Measurements from ENCODE around the gene PRKCE. TPM values are rescaled to one million over a fixed set of nuclear protein-coding genes. Genes with fewer than 3 reads are reported as not detected.

The PRKCE gene
- total RNA-seq, 2 experiments from 2014 or later: 15.4 to 16.2 TPM

GRCh38 chr2:46076875-46077274 lies 425.4 kb downstream of the PRKCE start:
- POLR2A ChIA-PET: no interaction called here
- Mint-ChIP-seq H3K9me3 (ENCODE audit: insufficient read depth) (no peaks in the 10 kb centered on the region), H3K27ac (no peak overlapping the region), H3K4me1 (ENCODE audit: low read depth) (peaks cover 6% of the 10 kb centered on the region), H3K36me3 (ENCODE audit: low read depth) (no peaks in the 10 kb centered on the region), H3K27me3 (ENCODE audit: low read depth) (no peaks in the 10 kb centered on the region), H3K4me3 (no peak overlapping the region)
- ATAC-seq: no peak
- no peak for DNase-seq
- CTCF ChIA-PET: no interaction called here

- H3K36me3 Mint-ChIP-seq (ENCODE audit: low read depth): no peaks in the 10 kb centered on the region
- ATAC-seq: no peak
- peaks cover 13% of the 10 kb centered on the region for H3K4me1 Mint-ChIP-seq (ENCODE audit: low read depth)
- CTCF ChIA-PET: interaction anchor here (1.2 kb wide), 1 partner anchor 21 kb away, joined by 5 read pairs; no protein-coding TSS in a partner anchor
- POLR2A ChIA-PET: no interaction called here
- no peak overlapping the region for H3K27ac Mint-ChIP-seq
- H3K9me3 Mint-ChIP-seq (ENCODE audit: insufficient read depth): no peaks in the 10 kb centered on the region
- no peak overlapping the region for H3K4me3 Mint-ChIP-seq
- no peak for DNase-seq
- H3K27me3 Mint-ChIP-seq (ENCODE audit: low read depth): no peaks in the 10 kb centered on the region
Observed at GRCh38 chr2:46077522-46078107, 426.1 kb downstream of the PRKCE start.

GRCh38 chr2:46079985-46080560 lies 428.6 kb downstream of the PRKCE start:
- peaks cover 15% of the 10 kb centered on the region for H3K4me1 Mint-ChIP-seq (ENCODE audit: low read depth)
- DNase-seq (no peak), ATAC-seq (no peak)
- H3K27me3 Mint-ChIP-seq (ENCODE audit: low read depth): no peaks in the 10 kb centered on the region
- POLR2A ChIA-PET: interaction anchor here (1.6 kb wide), 1 partner anchor 64 kb away, joined by 6 read pairs; no protein-coding TSS in a partner anchor
- CTCF ChIA-PET: interaction anchor here (0.9 to 2.3 kb wide), 4 partner anchors 15 to 266 kb away, joined by 3 to 13 read pairs (median 4); no protein-coding TSS in a partner anchor
- H3K9me3 Mint-ChIP-seq (ENCODE audit: insufficient read depth): no peaks in the 10 kb centered on the region
- no peak overlapping the region for H3K4me3 Mint-ChIP-seq
- H3K36me3 Mint-ChIP-seq (ENCODE audit: low read depth): no peaks in the 10 kb centered on the region
- H3K27ac Mint-ChIP-seq: no peak overlapping the region

GRCh38 chr2:46082531-46083485 lies 431.3 kb downstream of the PRKCE start:
- POLR2A ChIA-PET: no interaction called here
- CTCF ChIA-PET: interaction anchor here (1.6 to 1.9 kb wide), 2 partner anchors 20 to 283 kb away, joined by 5 to 7 read pairs; no protein-coding TSS in a partner anchor
- no peaks in the 10 kb centered on the region for H3K9me3 Mint-ChIP-seq (ENCODE audit: insufficient read depth)
- H3K36me3 Mint-ChIP-seq (ENCODE audit: low read depth): peaks cover 5% of the 10 kb centered on the region
- H3K27me3 Mint-ChIP-seq (ENCODE audit: low read depth): no peaks in the 10 kb centered on the region
- DNase-seq (no peak), ATAC-seq (no peak)
- H3K4me3 Mint-ChIP-seq: no peak overlapping the region
- H3K4me1 Mint-ChIP-seq (ENCODE audit: low read depth): peaks cover 15% of the 10 kb centered on the region
- H3K27ac Mint-ChIP-seq: no peak overlapping the region

- Mint-ChIP-seq H3K4me1 (ENCODE audit: low read depth) (peaks cover 15% of the 10 kb centered on the region), H3K27me3 (ENCODE audit: low read depth) (no peaks in the 10 kb centered on the region), H3K9me3 (ENCODE audit: insufficient read depth) (no peaks in the 10 kb centered on the region), H3K4me3 (no peak overlapping the region), H3K36me3 (ENCODE audit: low read depth) (peaks cover 9% of the 10 kb centered on the region), H3K27ac (no peak overlapping the region)
- ChIA-PET CTCF (interaction anchor here (2.6 kb wide), 1 partner anchor 24 kb away, joined by 8 read pairs; no protein-coding TSS in a partner anchor), POLR2A (no interaction called here)
- DNase-seq (no peak), ATAC-seq (no peak)
Observed at GRCh38 chr2:46086578-46087070, 435.1 kb downstream of the PRKCE start.

GRCh38 chr2:46087492-46087891 lies 436.0 kb downstream of the PRKCE start:
- H3K36me3 Mint-ChIP-seq (ENCODE audit: low read depth): peaks cover 9% of the 10 kb centered on the region
- no peaks in the 10 kb centered on the region for H3K27me3 Mint-ChIP-seq (ENCODE audit: low read depth)
- ATAC-seq (no peak), DNase-seq (no peak)
- no peak overlapping the region for H3K27ac Mint-ChIP-seq
- CTCF ChIA-PET: interaction anchor here (2.6 kb wide), 1 partner anchor 24 kb away, joined by 8 read pairs; no protein-coding TSS in a partner anchor
- H3K4me1 Mint-ChIP-seq (ENCODE audit: low read depth): peaks cover 8% of the 10 kb centered on the region
- POLR2A ChIA-PET: no interaction called here
- no peak overlapping the region for H3K4me3 Mint-ChIP-seq
- no peaks in the 10 kb centered on the region for H3K9me3 Mint-ChIP-seq (ENCODE audit: insufficient read depth)

- CTCF ChIA-PET: no interaction called here
- ATAC-seq (no peak), DNase-seq (no peak)
- H3K4me1 Mint-ChIP-seq (ENCODE audit: low read depth): no peaks in the 10 kb centered on the region
- no peaks in the 10 kb centered on the region for H3K9me3 Mint-ChIP-seq (ENCODE audit: insufficient read depth)
- H3K27me3 Mint-ChIP-seq (ENCODE audit: low read depth): no peaks in the 10 kb centered on the region
- H3K27ac Mint-ChIP-seq: no peak overlapping the region
- H3K4me3 Mint-ChIP-seq: no peak overlapping the region
- POLR2A ChIA-PET: no interaction called here
- peaks cover 12% of the 10 kb centered on the region for H3K36me3 Mint-ChIP-seq (ENCODE audit: low read depth)
Observed at GRCh38 chr2:46091004-46091403, 439.5 kb downstream of the PRKCE start.

- CTCF ChIA-PET: interaction anchor here (1.2 kb wide), 1 partner anchor 29 kb away, joined by 3 read pairs; no protein-coding TSS in a partner anchor
- Mint-ChIP-seq H3K9me3 (ENCODE audit: insufficient read depth) (no peaks in the 10 kb centered on the region), H3K27me3 (ENCODE audit: low read depth) (no peaks in the 10 kb centered on the region), H3K36me3 (ENCODE audit: low read depth) (peaks cover 8% of the 10 kb centered on the region), H3K4me3 (no peak overlapping the region), H3K27ac (no peak overlapping the region), H3K4me1 (ENCODE audit: low read depth) (no peaks in the 10 kb centered on the region)
- POLR2A ChIA-PET: no interaction called here
- DNase-seq (no peak), ATAC-seq (no peak)
Observed at GRCh38 chr2:46091961-46092667, 440.6 kb downstream of the PRKCE start.

GRCh38 chr2:46094689-46095088 lies 443.2 kb downstream of the PRKCE start:
- no peak for DNase-seq
- H3K4me1 Mint-ChIP-seq (ENCODE audit: low read depth): peaks cover 18% of the 10 kb centered on the region
- H3K27ac Mint-ChIP-seq: no peak overlapping the region
- CTCF ChIA-PET: interaction anchor here (0.6 kb wide), 1 partner anchor 258 kb away, joined by 4 read pairs; no protein-coding TSS in a partner anchor
- no peaks in the 10 kb centered on the region for H3K9me3 Mint-ChIP-seq (ENCODE audit: insufficient read depth)
- ATAC-seq: no peak
- no peak overlapping the region for H3K4me3 Mint-ChIP-seq
- H3K36me3 Mint-ChIP-seq (ENCODE audit: low read depth): peaks cover 5% of the 10 kb centered on the region
- POLR2A ChIA-PET: no interaction called here
- no peaks in the 10 kb centered on the region for H3K27me3 Mint-ChIP-seq (ENCODE audit: low read depth)

GRCh38 chr2:46095830-46096229 lies 444.4 kb downstream of the PRKCE start:
- CTCF ChIA-PET: no interaction called here
- Mint-ChIP-seq H3K9me3 (ENCODE audit: insufficient read depth) (no peaks in the 10 kb centered on the region), H3K27ac (no peak overlapping the region), H3K4me3 (no peak overlapping the region), H3K36me3 (ENCODE audit: low read depth) (peaks cover 5% of the 10 kb centered on the region), H3K27me3 (ENCODE audit: low read depth) (no peaks in the 10 kb centered on the region), H3K4me1 (ENCODE audit: low read depth) (peaks cover 18% of the 10 kb centered on the region)
- POLR2A ChIA-PET: no interaction called here
- DNase-seq (no peak), ATAC-seq (no peak)

- no peaks in the 10 kb centered on the region for H3K9me3 Mint-ChIP-seq (ENCODE audit: insufficient read depth)
- peaks cover 5% of the 10 kb centered on the region for H3K36me3 Mint-ChIP-seq (ENCODE audit: low read depth)
- peaks cover 18% of the 10 kb centered on the region for H3K4me1 Mint-ChIP-seq (ENCODE audit: low read depth)
- DNase-seq (no peak), ATAC-seq (no peak)
- no peaks in the 10 kb centered on the region for H3K27me3 Mint-ChIP-seq (ENCODE audit: low read depth)
- no peak overlapping the region for H3K27ac Mint-ChIP-seq
- ChIA-PET CTCF (no interaction called here), POLR2A (no interaction called here)
- H3K4me3 Mint-ChIP-seq: no peak overlapping the region
Observed at GRCh38 chr2:46096260-46096659, 444.8 kb downstream of the PRKCE start.

All from activated CD8-positive, alpha-beta T cell treated with anti-CD3 and anti-CD28 coated beads, Interleukin-2, amount 10 ng/mL, durations not matched to agents 7 days and 5 days (primary cell).